Stimulated activated CD4-positive, alpha-beta T cell treated with anti-CD3 and anti-CD28 coated beads, Interleukin-2, amount 100 ng/mL, for 48 hours (primary cell): ENCODE measurements around the gene TMEM229A.
"Not testable (repeated sequence)": the region's sequence is repeated elsewhere in the genome, so short reads cannot be mapped to it uniquely, and the experiment has no call there.

Source experiments
- DNase-seq, 2 donors: peaks; one replicate each; pipeline ENCODE4 v3.0.0-alpha.2; 2020

TMEM229A gene

DNA sequence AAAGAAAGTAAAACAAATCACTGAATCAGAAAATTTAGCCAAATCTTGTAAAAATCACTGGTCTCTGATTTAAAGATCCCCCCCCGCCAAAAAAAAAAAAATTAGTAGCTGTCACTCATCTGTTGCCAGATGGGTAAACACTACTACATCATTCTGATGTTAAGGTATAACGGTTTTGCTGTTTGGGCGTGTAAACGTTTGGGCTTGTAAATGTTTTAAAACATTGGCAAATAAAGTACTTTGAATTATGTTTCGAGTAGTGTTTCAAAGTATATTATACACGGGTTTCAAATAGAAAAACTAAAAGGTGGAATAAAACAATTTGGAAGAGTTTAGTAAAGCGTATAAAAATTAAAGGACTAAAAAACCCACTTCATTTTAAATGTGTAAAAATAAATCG, 1.5 kb downstream of the TMEM229A start:
- no peak for DNase-seq

DNA sequence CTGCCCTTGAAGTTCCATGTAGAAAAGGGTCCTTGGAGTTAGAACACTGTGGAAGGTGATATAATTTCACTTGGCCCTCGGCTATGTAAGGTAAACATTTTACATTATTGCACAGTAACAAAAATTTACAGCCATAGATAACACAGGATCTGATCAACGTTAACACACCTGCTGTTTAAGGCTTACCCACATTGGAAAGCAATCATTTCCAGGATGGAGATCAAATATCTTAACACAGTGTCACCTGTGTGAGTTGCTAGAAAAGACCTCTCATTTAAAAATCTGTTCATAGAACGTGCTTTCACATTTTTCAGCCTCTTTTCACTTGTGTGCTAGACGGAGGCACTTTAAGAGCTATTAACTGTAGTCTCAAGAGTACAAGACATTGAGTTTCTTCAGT, 1.9 kb downstream of the TMEM229A start:
- DNase-seq: no peak

DNA sequence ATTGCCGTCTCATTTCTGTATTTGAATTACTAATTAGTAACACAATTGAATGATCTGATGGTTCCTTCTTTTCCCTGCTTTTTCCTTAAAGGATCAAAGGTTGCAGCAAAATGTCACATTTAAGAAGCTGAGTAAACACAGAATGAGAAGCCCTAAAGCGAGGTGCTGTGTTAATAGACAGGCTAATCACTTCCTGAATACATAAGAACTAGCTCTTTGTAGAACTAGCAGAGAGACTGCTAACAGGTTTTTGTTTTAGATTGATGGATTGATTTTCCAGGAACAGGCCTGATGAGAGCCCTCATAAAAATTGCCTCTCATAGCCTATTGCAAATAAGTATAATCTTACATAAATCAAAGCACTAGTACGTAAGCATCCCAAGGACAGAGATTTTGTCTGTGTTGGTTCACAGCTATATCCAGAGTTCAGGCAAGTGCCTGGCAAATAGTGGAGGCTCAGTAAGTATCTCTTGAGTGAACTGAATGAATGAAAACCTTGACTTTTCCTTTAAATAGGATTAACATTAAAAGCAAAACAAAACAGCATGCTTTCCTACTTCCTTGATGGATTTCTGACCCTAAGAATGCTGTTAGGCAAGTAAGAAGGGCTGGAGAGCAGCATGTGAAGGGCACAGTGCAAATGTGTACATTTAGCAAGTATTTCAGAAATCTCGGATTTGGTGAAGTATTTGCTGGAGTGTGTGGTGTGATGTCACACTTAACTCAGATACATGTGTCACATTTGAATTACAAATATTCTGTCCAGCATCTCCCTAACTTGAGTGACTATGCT, 3.3 kb downstream of the TMEM229A start:
- DNase-seq: no peak

GRCh38 chr7:124027236-124027635, 5.6 kb downstream of the TMEM229A start:
- no peak for DNase-seq

GRCh38 chr7:124024329-124024728, 8.5 kb downstream of the TMEM229A start:
- not testable (repeated sequence) for DNase-seq

DNA sequence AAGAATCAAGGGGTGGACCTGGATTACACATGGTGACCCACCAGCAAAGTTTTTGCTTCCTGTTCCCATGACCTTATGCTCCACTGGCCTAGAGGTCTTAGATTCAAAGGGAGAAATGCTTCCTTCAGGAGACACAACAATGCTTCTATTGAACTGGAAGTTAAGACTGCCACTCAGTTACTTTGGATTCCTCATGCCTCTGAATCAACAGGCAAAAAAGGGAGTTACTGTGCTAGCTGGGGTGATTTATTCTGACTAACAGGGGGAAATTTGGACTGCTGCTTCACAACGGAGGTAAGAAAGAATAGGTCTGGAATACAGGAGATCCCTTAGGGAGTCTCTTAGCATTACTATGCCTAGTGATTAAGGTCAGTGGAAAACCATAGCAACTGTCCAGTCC, 10.3 kb downstream of the TMEM229A start:
- DNase-seq: no peak

GRCh38 chr7:124020060-124020459, 12.8 kb downstream of the TMEM229A start:
- no peak for DNase-seq

DNA sequence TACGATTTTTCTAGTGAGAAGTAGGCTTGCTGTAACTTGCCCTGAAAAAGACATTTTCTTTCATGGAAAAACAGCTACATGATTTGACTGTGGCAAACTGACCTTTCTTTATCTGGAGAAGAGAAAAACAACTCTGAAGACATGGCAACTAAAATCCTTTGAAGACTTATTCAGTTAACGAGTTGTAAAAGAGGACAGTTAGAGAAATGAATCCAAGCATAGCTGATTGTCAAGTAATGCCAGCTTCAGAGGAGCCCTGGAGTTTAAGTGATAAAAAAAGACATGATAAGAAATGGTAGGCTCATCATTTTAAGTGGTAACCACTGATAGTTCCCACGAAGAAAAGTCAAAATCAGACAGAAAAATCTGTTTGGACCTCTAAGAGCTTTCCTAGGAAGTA, 19.6 kb downstream of the TMEM229A start:
- no peak for DNase-seq

- DNase-seq: no peak
Measured at GRCh38 chr7:124012864-124013263, 20.0 kb downstream of the TMEM229A start.

DNA sequence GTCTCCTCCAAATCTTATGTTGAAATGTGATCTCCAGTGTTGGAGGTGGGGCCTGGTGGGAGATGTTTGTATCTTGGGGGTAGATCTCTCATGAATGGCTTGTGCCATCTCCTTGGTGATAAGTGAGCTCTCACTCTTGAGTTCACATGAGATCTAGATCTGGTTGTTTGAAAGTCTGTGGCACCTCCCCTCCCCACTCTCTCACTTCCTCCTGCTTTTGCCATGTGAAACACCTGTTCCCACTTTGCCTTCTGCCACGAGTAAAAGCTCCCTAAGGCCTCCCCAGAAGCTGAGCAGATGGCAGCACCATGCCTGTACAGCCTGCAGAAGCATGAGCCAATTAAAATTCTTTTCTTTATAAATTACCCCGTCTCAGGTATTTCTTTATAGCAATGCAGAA, 23.5 kb downstream of the TMEM229A start:
- DNase-seq: no peak

- not testable (repeated sequence) for DNase-seq
Measured at GRCh38 chr7:124008296-124008695, 24.6 kb downstream of the TMEM229A start.

GRCh38 chr7:123999703-124000102, 33.2 kb downstream of the TMEM229A start:
- DNase-seq: no peak

DNA sequence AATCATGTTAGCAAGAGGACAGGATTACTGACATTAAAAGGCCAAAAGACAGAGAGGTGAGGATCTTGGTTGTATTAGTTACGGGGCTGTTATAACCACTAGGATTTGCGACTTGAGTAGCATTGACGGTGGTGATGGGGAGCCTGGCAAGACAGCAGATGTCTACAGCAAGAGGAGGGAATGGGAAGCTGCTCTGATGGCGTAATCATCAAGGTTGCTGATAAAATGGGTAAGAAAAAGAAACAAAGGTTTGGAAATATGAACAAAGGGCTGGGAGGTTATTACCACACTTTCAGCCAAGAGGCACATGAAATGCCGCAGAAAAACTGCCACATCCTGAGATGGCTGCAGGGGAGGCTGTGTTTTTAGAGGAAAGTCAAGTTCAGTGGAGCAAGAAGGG, 33.9 kb downstream of the TMEM229A start:
- DNase-seq: no peak

DNA sequence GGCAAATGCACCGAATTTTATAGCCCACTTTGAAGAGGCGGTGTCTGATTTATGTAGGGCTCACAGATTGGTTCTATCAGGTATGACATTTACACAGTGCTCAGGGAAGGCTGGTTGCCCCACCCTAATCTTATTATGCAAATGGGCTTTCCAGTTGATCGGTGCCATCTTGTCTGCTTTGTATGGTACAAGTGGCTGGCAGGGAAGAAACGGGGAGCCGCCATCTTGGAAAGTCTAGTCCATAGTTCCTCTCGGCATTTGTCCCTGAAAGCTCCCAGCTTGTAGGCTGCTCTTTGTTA, 36.6 kb downstream of the TMEM229A start:
- no peak for DNase-seq

DNA sequence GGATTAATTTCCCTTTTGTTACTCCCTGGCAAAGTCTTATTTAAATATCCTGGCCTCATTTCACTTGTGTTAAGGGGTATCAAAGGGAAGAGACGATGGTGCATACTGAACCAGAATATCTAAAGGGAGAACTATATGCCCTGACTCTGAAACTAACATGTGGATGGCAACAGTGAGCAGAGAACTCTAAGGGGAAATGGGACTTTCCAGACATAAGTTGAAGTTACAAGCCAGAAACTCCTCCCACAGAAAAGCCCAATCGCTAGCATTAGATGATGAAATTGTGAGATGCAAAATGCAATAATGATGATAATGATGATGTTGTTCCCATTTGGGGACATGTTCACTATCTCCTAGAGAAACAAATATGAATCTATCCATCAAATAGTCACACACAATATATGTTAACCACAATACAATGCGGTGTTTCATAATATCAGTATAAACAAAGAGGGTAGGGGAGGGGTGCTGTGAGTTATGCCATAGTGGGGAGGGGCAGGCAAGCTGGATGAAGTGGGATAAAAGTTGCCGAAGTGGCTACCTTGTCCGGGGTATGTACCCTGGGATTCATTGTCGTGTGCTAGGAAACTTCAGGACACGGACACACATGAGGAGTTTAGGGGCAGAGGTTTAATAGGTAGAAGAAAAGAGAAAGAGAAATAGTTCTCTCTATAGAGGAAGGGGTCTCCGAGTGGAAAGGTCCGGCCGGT, 37.1 kb downstream of the TMEM229A start:
- DNase-seq: no peak

- DNase-seq: no peak
Measured at GRCh38 chr7:123994449-123994848, 38.4 kb downstream of the TMEM229A start.

- no peak for DNase-seq
Measured at GRCh38 chr7:123993996-123994395, 38.9 kb downstream of the TMEM229A start.

DNA sequence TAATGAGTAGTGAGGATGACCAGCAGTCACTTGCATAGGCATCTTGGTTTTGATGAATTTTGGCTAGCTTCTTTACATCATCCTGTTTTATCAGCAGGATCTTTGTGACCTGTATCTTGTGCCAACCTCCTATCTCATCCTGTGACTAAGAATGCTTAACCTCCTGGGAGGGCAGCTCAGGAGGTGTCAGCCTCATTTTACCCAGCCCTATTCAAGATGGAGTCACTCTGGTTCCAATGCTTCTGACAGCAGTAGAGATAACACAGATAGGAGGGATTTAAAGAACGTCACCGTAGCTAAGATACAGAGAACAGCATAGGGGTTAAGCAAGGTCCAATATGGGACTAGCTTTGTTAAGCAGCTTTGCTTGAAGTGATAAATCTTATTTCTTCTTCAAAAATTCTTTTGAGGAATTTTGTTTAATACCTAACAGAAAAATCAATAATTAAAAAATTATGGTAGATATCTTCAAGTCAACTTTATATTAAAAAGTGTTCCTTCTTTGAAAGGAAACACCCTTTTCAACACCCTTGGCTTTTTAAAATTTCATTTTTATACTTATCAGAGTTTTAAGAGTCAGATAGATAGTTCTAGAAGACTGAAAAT, 39.9 kb downstream of the TMEM229A start:
- DNase-seq: no peak

- no peak for DNase-seq
Measured at GRCh38 chr7:123987445-123987844, 45.4 kb downstream of the TMEM229A start.
